ENCODE measurements around the gene PRKAG2. TPM values are rescaled to one million over a fixed set of nuclear protein-coding genes. Genes with fewer than 3 reads are reported as not detected.

Gene PRKAG2
- total RNA-seq (10 to 100 TPM in 5 of 9 donors, 1 to 10 TPM in 4; 3.8 to 17.2 (median 12.2) TPM), polyA plus RNA-seq (10 to 100 TPM in 1 of 3 donors, 1 to 10 TPM in 2; 7.8 to 17.3 (median 9.6) TPM)
- long read RNA-seq, donor 1 = 0 reads
- long read RNA-seq, donor 2 = 0 reads
- long read RNA-seq, donor 3, partial matches to known transcripts = 0 of 1 reads
- long read RNA-seq, donor 3, other reads (novel, unspliced or antisense) = 0 of 1 reads
- long read RNA-seq, donor 4, partial matches to known transcripts = 0 of 1 reads
- long read RNA-seq, donor 4, other reads (novel, unspliced or antisense) = 1 of 1 reads
- long read RNA-seq, donor 5, transcript PRKAG2-203 (12 exons, 2,318 nt) = major isoform, 7 of 18 reads
- long read RNA-seq, donor 5, partial matches to known transcripts = 0 of 18 reads
- long read RNA-seq, donor 5, other reads (novel, unspliced or antisense) = 10 of 18 reads
- long read RNA-seq, donor 6, partial matches to known transcripts = 0 of 7 reads
- long read RNA-seq, donor 6, other reads (novel, unspliced or antisense) = 5 of 7 reads
- long read RNA-seq, donor 7 = 0 reads
- long read RNA-seq, donor 8, partial matches to known transcripts = 0 of 2 reads
- long read RNA-seq, donor 8, other reads (novel, unspliced or antisense) = 0 of 2 reads
- long read RNA-seq, donor 9, partial matches to known transcripts = 0 of 3 reads
- long read RNA-seq, donor 9, other reads (novel, unspliced or antisense) = 0 of 3 reads
- long read RNA-seq, donor 10 = 0 reads

DNA sequence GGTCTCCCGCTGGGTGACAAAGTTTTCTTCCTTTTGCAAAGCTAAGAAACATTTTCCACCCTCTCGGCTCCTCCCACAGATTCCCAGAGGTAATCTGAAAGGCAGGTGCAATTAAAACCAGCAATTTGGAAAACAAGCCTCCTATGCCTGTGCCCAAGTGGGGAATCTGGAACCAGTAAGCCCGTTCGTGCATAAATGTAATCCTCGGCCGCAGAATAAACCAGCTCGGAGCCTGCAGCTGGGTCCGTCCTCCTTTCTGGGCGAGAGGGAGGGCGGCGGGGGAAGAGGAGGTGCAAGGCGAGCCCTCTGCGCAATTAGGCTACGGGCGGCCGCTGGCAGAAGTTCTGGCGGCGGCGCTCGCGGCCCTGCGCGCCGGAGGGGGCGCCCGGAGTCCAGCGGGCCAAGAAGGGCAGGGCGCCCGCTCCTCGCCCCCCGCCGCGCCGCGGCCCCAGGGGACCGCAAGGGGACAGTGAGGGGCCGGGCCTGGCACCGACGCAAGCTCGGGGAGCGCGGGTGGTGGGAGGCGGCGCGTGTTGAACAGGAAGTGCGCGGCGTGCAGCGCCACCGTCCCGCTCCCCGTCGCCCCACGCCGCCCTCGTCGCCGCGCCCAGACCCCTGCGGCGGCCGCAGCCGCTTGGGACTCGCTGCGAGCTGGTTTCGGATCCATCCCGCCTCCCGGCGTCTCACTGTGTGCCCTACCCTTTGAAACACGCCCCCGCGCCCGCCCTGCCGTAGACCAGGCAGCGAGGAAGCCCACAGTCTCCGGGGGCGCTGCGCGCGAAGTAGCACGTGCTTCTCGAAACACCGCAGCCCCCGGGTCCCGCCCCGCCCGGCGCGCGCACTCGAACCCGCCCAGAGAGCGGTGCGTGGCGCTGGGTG lies at the start of gene PRKAG2:
Gene PRKAG2 (minus strand): TSS at position 217 of the 879 bp plus-strand sequence. CDS start 495 bp downstream, outside the sequence.
- Histone ChIP-seq H3K27me3 (no peaks in the 10 kb centered on the region), H3K36me3 (replicated peaks in 1 of 2) (no peaks in the 10 kb centered on the region), H3K4me1 (replicated peaks in 1 of 2) (peaks cover 11 to 12% of the 10 kb centered on the region in 2 donors), H3K4me3 (peak within 1 kb of the TSS; percentile 5 to 92 (median 70)), H3K9me3 (replicated peaks in 1 of 3) (no peaks in the 10 kb centered on the region), H3K27ac (peak within 1 kb of the TSS in 4 of 5 donors; percentile 71 to 94 (median 84))
- WGBS, 4 donors = 0 to 1% (median 0%) methylated on average over 7 to 95 of the region's 95 CpGs
- TF ChIP-seq, protein P1, sequence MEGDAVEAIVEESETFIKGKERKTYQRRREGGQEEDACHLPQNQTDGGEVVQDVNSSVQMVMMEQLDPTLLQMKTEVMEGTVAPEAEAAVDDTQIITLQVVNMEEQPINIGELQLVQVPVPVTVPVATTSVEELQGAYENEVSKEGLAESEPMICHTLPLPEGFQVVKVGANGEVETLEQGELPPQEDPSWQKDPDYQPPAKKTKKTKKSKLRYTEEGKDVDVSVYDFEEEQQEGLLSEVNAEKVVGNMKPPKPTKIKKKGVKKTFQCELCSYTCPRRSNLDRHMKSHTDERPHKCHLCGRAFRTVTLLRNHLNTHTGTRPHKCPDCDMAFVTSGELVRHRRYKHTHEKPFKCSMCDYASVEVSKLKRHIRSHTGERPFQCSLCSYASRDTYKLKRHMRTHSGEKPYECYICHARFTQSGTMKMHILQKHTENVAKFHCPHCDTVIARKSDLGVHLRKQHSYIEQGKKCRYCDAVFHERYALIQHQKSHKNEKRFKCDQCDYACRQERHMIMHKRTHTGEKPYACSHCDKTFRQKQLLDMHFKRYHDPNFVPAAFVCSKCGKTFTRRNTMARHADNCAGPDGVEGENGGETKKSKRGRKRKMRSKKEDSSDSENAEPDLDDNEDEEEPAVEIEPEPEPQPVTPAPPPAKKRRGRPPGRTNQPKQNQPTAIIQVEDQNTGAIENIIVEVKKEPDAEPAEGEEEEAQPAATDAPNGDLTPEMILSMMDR (IDR thresholded peaks at IDR 0.05) = peak in 1 of 6 experiments; percentile 16
- TF ChIP-seq POLR2A (IDR thresholded peaks at IDR 0.05) = peak in 1 of 2 donors; percentile 17
- peak; percentile 55 to 74 (median 61) for DNase-seq
- intact Hi-C loops (cut with DNase I) = no loop called here

DNA sequence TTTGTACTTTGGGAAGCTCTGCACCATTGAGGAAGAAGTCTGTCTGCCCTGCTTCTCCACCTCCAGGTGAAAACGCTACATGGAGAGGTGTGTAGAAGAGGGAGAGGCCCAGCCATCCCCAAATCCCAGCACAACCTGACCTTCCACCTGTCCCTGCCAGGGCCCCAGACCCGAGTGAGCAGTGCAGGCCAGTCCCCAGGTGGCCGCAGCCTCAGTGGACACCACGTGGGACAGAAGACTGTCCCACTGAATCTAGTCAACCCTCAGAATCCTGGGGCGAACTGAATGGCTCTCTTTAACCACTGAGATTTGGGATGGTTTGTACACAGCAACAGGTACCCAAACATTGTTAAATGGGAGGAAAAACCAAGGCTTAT lies 49.4 kb upstream of the PRKAG2 start:
- 79 to 100% (median 83%) methylated on average over 1 to 5 of the region's 5 CpGs for WGBS, 4 donors
- intact Hi-C loops (cut with DNase I) = loop anchor here in 1 of 2 donors (5.0 kb wide), 1 partner anchor 144 kb away; no protein-coding TSS in a partner anchor
- H3K4me1 ChIP-seq (replicated peaks in 1 of 2) = peaks cover 0 to 8% of the 10 kb centered on the region in 2 donors

DNA sequence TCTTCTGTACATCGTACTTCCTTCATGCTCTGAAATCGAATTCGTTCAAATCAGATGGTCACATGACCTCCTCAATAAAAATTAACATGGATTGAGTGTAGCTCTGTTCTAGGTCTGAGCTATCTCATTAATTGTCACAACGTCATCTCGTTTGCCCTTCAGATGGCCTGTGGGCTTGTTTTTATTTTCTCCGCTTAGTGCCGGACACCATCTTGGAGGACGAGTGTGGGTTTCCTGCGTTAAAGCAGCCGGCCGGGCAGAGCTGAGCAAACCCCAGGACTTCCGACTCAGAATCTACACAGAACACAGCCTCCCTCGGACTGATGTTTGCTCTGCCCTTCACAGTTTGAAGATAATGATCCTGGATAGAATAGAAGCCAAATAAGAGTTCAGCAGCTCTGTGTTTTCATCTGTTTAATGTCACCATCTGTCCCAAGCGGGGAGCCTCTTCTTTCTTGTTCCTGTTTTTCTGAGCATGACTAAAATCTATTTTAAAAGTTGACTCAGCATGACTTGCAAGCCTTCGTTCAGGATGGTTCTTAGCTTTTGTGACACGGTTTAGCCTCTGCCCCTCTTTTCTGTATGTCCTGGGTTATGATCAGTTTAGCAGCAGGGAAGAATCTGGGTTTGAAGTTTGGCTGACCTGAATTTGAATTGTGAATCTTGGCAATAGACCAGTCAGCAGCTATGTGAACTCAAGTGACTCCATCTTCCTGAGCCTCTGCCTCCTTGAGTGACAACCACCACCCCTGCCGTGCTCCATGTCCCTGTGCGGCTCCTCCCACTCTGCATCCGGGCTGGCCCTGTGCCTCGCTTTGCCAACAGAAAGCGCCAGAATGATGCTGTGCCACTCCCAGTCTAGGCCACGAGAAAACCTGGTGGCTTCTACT lies 48.8 kb upstream of the PRKAG2 start:
- Histone ChIP-seq H3K4me3 (no peak overlapping the region), H3K27ac (peak overlapping the region in 3 of 5 donors; percentile 26 to 79 (median 76)), H3K27me3 (peaks cover 7% of the 10 kb centered on the region), H3K4me1 (replicated peaks in 1 of 2) (peaks cover 0 to 8% of the 10 kb centered on the region in 2 donors), H3K36me3 (replicated peaks in 1 of 2) (no peaks in the 10 kb centered on the region), H3K9me3 (replicated peaks in 1 of 3) (no peaks in the 10 kb centered on the region)
- TF ChIP-seq, protein P1 (IDR thresholded peaks at IDR 0.05) = no peak
- no peak for TF ChIP-seq POLR2A (IDR thresholded peaks at IDR 0.05)
- 56 to 71% (median 61%) methylated on average over 22 of the region's 22 CpGs for WGBS, 4 donors
- peak in 6 of 7 donors; percentile 50 to 78 (median 63) for DNase-seq
- intact Hi-C loops (cut with DNase I) = loop anchor here in 1 of 2 donors (5.0 kb wide), 1 partner anchor 143 kb away; no protein-coding TSS in a partner anchor

More for the DNA sequence above, 49.4 kb upstream of the PRKAG2 start:
- H3K27me3 ChIP-seq = peaks cover 7% of the 10 kb centered on the region
- peak overlapping the region in 3 of 5 donors; percentile 26 to 79 (median 76) for H3K27ac ChIP-seq
- no peak overlapping the region for H3K4me3 ChIP-seq
- no peak for DNase-seq
- no peaks in the 10 kb centered on the region for H3K36me3 ChIP-seq (replicated peaks in 1 of 2)
- no peaks in the 10 kb centered on the region for H3K9me3 ChIP-seq (replicated peaks in 1 of 3)
- TF ChIP-seq, protein P1 (IDR thresholded peaks at IDR 0.05) = no peak
- no peak for TF ChIP-seq POLR2A (IDR thresholded peaks at IDR 0.05)
